Neural progenitor cell (in vitro differentiated cells): Measurements from ENCODE around the gene NGB.

Experiments
- CTCF ChIP-seq: fragments of 200-600 bp; sonication (generic); IDR thresholded peaks from 2 replicates; pipeline ENCODE4 v1.5.1; 2017; ENCODE audit warnings: antibody characterized with exemption, mild to moderate bottlenecking
- EZH2 ChIP-seq: fragments of 200-600 bp; sonication (generic); IDR thresholded peaks from 2 replicates; pipeline ENCODE4 v1.6.1; 2017; ENCODE audit warnings: antibody characterized with exemption, mild to moderate bottlenecking, moderate library complexity
- EZH2phosphoT487 ChIP-seq: fragments of 200-600 bp; sonication (generic); IDR thresholded peaks from 2 replicates; pipeline ENCODE4 v1.6.1; 2017; ENCODE audit warnings: antibody characterized with exemption

- TF ChIP-seq EZH2phosphoT487, result no peak
- no peak for TF ChIP-seq CTCF
- no peak for TF ChIP-seq EZH2
Measured at GRCh38 chr14:77264466-77265186, 6.4 kb downstream of the NGB start.
